Jurkat, Clone E6-1 (cell line): Measurements from ENCODE around the gene IRX3. TPM values are rescaled to one million over a fixed set of nuclear protein-coding genes. Genes with fewer than 3 reads are reported as not detected.

Experiments
- DNase-seq: peaks from one replicate; pipeline ENCODE4 v3.0.0-alpha.2; 2011; ENCODE audit warnings: low read depth, low spot score
- H3K4me3 ChIP-seq: 2 replicates; pipeline ENCODE4 v1.5.1; 2011; ENCODE audit warnings: mild to moderate bottlenecking, low read length, control low read depth, moderate library complexity
- polyA plus RNA-seq: library from polyadenylated mRNA; unstranded; fragments of >200 nt; gene quantifications from one replicate; pipeline ENCODE4 v1.2.1, GENCODE V29; 2012; ENCODE audit warnings: missing spikeins; ENCODE audit not compliant: insufficient read length, insufficient read depth

The IRX3 gene
- polyA plus RNA-seq = 51.0 TPM

- H3K4me3 ChIP-seq = peak within 1 kb of the TSS; percentile 94
- DNase-seq = peak; percentile 91
Measured at GRCh38 chr16:54286366-54287130, at the start of gene IRX3. Gene IRX3, minus strand, starts transcription at chr16:54286787. Its CDS starts 737 bp downstream, at chr16:54286050.

GRCh38 chr16:54335230-54335629 lies 48.6 kb upstream of the IRX3 start:
- H3K4me3 ChIP-seq = no peak overlapping the region
- DNase-seq = no peak

GRCh38 chr16:54334208-54334607 lies 47.6 kb upstream of the IRX3 start:
- H3K4me3 ChIP-seq = no peak overlapping the region
- no peak for DNase-seq

- no peak for DNase-seq
Measured at GRCh38 chr16:54331241-54332002, 44.8 kb upstream of the IRX3 start.

GRCh38 chr16:54327609-54328008 lies 41.0 kb upstream of the IRX3 start:
- no peak for DNase-seq
- H3K4me3 ChIP-seq = no peak overlapping the region

More at GRCh38 chr16:54331241-54332002, 44.8 kb upstream of the IRX3 start:
- no peak overlapping the region for H3K4me3 ChIP-seq

GRCh38 chr16:54326266-54326662 lies 39.7 kb upstream of the IRX3 start:
- DNase-seq = no peak
- no peak overlapping the region for H3K4me3 ChIP-seq

- no peak overlapping the region for H3K4me3 ChIP-seq
- DNase-seq = no peak
Measured at GRCh38 chr16:54325616-54326265, 39.2 kb upstream of the IRX3 start.

- H3K4me3 ChIP-seq = no peak overlapping the region
- no peak for DNase-seq
Measured at GRCh38 chr16:54324716-54325115, 38.1 kb upstream of the IRX3 start.

GRCh38 chr16:54320697-54321340 lies 34.2 kb upstream of the IRX3 start:
- DNase-seq = no peak
- H3K4me3 ChIP-seq = no peak overlapping the region

- no peak for DNase-seq
- H3K4me3 ChIP-seq = no peak overlapping the region
Measured at GRCh38 chr16:54318941-54319340, 32.4 kb upstream of the IRX3 start.

GRCh38 chr16:54317101-54317611 lies 30.6 kb upstream of the IRX3 start:
- no peak for DNase-seq
- H3K4me3 ChIP-seq = no peak overlapping the region

- DNase-seq = no peak
- no peak overlapping the region for H3K4me3 ChIP-seq
Measured at GRCh38 chr16:54316095-54316889, 29.7 kb upstream of the IRX3 start.

GRCh38 chr16:54313789-54314188 lies 27.2 kb upstream of the IRX3 start:
- H3K4me3 ChIP-seq = no peak overlapping the region
- no peak for DNase-seq

GRCh38 chr16:54312502-54312991 lies 26.0 kb upstream of the IRX3 start:
- no peak overlapping the region for H3K4me3 ChIP-seq
- no peak for DNase-seq

- no peak overlapping the region for H3K4me3 ChIP-seq
- no peak for DNase-seq
Measured at GRCh38 chr16:54309341-54309740, 22.8 kb upstream of the IRX3 start.

GRCh38 chr16:54305080-54305479 lies 18.5 kb upstream of the IRX3 start:
- DNase-seq = peak; percentile 70
- H3K4me3 ChIP-seq = no peak overlapping the region

GRCh38 chr16:54303613-54304012 lies 17.0 kb upstream of the IRX3 start:
- no peak for DNase-seq
- no peak overlapping the region for H3K4me3 ChIP-seq

- DNase-seq = no peak
- no peak overlapping the region for H3K4me3 ChIP-seq
Measured at GRCh38 chr16:54297154-54297553, 10.6 kb upstream of the IRX3 start.
